ENCODE measurements around the gene BAZ2B. TPM values are rescaled to one million over a fixed set of nuclear protein-coding genes. Genes with fewer than 3 reads are reported as not detected.
A peak's percentile ranks its signal among the peaks of the same experiment; 100 is the strongest.

Gene BAZ2B
- total RNA-seq, 1 experiment from 2014 or later: 37.4 TPM

GRCh38 chr2:159615367-159616285 lies 722 bp downstream of the BAZ2B start:
- DNase-seq (ENCODE audit: low read depth): peak; percentile 91

DNA sequence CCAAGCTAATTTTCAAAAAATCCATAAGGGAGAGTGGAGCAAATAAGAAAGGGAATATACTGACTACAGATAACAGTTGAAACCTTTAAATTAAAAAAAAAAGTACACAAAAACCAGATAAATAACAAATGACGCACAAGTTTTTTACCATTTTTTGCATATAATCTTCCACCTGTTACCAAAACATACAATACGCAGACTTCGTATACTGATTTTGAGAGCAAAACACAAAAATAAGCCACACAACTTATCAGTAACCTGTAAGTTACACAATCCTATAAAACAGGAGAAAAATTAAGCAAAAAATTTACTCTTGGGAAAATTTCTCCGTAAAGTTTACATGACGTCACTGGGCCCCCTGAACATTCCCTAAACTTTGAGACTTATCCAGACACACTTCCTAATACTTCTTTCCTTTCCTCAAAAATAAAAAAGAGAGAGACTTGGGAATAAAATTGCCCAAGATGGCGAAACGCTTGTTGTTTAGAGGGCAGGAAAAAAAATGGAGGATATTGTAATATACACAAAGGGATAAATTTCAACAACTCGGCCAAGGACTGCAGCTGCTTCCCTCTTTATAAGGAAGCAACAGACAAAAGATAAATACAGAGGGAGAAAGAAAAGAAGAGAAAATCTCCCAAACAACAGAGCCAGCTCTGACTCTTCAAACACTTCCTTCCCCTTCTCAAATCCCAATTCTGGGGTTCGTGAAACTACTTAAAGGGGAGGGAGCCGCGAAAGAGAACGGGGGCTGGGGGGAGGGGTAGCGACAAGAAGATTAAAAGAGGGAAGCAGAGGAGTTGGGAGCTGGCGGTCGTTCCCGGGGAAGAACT lies 1.6 kb downstream of the BAZ2B start:
- DNase-seq (ENCODE audit: low read depth): peak; percentile 78

GRCh38 chr2:159613651-159614285 lies 2.6 kb downstream of the BAZ2B start:
- DNase-seq (ENCODE audit: low read depth): peak; percentile 39

DNA sequence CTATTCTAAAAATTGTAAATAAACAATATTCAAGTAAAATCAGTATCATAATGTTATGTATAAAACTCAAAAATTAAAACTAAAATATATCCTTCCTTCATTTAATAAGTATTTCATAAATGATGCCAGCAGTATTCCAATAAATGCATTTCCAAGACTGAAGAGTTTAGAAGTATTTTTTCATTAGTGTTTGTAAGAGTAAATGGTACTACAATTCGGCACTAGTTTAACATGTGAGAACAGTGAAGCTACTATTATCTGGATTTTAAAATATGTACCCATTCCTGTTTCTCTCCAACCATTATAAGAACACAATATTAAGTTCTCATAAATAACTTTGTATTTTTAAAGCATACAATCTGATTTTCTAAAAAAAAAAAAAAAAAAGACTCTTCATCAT lies 3.3 kb downstream of the BAZ2B start:
- DNase-seq (ENCODE audit: low read depth): no peak

GRCh38 chr2:159612255-159612901 lies 4.0 kb downstream of the BAZ2B start:
- DNase-seq (ENCODE audit: low read depth): peak; percentile 75

DNA sequence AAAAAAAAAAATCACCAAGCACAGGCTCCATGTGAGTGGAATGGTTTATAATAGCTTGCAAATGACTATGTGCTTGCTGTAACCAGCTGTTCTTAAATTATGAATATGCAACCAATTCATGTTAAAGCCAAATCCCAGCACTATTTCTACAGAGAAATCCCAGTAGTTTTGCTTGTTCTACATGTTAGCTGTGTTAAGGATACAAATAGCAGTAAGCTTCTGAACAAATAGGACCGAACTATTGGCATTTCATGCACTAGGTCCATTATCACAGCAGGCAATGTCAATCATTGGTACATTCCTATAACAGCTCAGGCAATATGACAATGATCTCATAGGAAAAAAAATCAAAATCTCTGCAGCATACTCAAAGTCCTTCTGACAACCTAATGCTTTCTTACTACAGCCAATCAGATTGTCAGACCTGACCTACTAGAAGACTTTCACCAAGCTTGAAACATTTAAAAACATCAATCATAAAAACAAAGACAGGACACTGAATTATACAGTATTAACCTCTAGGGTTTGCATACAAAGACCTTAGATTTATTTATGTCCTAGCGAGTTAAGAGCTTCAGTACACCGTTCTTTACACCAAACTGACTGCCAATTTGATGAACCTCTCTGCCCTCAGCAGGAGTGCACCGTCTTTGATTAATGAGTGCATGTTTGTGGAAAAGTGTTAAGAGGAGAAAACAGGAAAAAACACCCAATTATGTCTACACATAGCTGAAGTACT lies 6.4 kb downstream of the BAZ2B start:
- peak; percentile 24 for DNase-seq (ENCODE audit: low read depth)

DNA sequence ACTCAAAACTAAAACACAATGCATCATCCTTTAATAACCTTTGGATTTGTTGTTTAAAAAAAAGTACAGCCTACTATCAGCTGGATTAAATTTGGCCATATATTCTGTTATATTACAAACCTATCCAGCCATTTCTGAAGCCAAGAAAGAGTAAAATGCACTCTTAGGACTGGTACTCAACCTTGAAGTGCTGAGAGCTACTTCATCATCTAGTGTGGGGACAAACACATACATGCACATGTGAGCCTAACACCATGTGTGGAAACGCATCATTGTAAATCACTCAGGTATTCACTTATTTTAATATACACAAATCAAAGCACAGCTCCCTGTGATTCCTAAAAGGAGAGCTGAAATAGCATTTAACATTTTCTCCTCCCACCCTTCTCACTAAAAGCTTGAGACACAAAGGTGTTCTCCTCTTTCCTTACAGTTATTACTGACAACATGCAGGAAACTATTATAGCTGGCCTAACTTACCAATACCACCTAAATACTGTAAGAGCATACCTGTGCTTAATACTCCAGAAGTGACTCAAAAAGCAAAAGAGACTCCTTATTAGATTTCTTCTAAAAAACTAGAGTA lies 7.5 kb downstream of the BAZ2B start:
- DNase-seq (ENCODE audit: low read depth): no peak

- DNase-seq (ENCODE audit: low read depth): no peak
Measured at GRCh38 chr2:159608108-159608507, 8.2 kb downstream of the BAZ2B start.

- no peak for DNase-seq (ENCODE audit: low read depth)
Measured at GRCh38 chr2:159606287-159606686, 10.1 kb downstream of the BAZ2B start.

DNA sequence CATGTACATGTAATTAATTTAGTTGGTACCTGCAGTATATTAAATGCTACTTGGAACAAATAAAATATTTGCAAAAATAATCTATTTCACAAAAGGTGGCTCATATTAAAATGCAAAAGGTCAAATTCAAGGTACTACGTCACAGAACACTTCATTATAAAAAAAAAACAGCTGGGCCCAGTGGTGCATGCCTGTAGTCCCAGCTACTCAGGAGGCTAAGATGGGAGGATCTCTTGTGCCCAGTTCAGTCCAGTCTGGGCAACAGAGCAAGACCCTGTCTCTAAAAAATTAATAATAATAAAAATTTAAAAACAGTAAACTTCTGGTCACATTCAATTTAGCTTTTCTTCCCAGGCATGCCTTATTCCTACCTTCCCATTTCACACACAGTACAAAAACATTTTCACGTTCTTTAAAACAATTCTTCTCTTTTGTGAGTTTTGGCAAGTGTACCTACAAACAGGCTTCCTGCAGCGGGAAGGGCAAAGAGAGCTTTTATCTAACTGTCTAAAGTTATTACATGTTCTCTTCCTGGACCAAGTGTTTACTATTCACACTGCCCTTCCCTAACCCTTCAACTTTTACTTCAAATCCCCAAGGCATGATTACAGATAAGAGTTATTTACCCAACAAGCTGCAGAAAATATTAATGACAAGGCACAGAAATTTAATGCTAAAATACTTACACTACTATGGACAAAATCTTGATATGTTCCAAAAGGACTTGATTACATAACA lies 10.7 kb downstream of the BAZ2B start:
- DNase-seq (ENCODE audit: low read depth): no peak

DNA sequence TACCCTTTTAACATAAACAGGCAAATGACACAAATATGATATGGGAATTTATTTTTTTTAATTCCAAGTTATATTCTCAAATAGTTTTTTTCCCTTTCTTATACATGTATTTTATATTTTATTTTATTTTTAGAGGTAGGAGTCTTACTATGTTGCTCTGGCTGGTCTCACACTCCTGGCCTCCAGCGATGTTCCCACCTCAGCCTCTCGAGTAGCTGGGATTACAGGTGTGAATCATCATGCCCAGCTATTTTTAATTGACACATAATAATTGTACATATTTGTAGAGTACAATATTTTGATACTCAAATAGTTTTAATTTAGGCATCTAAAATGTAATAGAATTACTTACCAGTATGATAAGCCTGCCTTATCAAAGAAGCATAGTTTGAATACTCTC lies 12.2 kb downstream of the BAZ2B start:
- no peak for DNase-seq (ENCODE audit: low read depth)

- peak; percentile 24 for DNase-seq (ENCODE audit: low read depth)
Measured at GRCh38 chr2:159600752-159601151, 15.6 kb downstream of the BAZ2B start.

DNA sequence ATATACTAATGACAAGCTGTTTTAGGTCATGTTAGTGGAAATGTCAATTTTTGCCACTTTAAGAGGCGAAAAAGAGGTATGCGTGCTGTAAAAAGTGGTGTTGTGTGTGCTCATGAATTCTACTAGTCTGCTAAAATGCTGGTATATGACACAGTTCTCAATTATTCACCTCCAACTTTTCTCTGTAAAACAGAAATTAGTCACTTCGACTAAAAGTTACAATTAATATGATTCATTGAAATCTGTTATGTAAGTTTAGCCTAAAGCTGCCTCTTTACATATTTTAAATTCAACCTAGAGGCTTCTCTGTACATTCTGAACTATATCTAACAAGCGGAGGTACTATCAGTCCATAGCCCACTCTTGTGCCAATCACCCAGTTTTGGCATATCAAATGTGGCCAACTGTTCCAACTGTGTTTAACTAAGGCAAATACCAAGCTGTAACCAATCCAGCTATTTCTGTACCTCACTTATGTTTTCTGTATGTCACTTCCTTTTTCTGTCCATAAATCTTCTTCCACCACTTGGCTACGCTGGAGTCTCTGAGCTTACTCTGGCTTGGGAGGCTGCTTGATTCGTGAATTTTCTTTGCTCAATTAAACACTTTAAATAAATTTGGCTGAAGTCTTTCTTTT lies 20.8 kb downstream of the BAZ2B start:
- DNase-seq (ENCODE audit: low read depth): no peak

- no peak for DNase-seq (ENCODE audit: low read depth)
Measured at GRCh38 chr2:159592441-159592840, 23.9 kb downstream of the BAZ2B start.

DNA sequence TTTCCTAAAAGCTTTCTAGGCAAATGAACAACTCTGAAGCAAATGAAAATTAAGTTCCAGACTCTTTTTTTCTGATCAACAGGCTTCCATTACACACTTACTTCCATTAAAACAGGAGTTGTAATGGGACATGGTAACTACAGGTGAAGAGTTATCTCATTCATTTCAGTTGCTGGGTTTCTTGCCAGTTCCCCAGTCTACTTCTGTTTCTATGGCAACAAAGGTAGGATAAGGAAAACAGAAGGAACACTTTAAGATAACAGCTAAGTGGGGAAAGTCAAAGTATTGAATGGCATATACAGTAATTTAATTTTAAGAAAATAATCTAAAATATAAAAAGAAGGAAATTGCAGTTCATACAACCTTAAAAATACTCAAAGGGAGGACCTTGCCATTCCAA lies 25.1 kb downstream of the BAZ2B start:
- DNase-seq (ENCODE audit: low read depth): no peak

DNA sequence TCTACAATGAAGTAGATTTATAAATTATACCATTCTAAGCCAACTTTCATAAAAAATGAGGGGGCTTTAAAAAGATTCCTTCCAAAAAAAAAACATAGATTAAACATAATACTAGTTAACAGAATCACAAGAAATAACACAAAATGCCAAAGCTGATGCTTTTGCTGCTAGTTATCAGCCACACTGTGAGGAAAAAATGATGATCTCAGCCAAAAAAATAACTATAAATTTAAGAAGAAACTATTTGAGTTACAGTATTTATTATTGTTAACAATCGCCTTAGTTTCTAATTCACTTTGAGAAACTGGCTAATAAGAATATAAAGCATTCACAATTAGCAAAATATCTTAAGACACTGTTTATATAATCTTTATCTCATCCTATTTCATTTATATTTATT lies 27.1 kb downstream of the BAZ2B start:
- no peak for DNase-seq (ENCODE audit: low read depth)

GRCh38 chr2:159586034-159586433 lies 30.3 kb downstream of the BAZ2B start:
- DNase-seq (ENCODE audit: low read depth): no peak

DNA sequence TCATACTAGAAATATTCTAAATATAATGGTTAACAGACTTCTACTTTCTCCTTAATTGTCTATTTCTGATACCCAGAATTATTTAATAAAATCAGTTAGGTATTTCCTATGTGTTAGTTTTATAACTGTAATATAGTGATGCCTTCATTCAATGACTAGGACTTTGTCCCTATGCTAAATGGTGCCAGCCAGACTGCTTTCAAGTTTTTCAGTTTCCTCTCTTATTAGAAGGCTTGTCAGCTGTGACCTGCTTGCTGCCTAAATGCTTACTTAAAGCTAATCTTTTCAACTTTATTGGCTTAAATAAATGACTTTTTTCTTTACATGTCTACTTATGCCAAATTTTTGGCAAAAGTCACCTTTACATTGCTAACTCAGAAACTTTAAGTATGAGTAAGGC lies 30.7 kb downstream of the BAZ2B start:
- DNase-seq (ENCODE audit: low read depth): no peak

DNA sequence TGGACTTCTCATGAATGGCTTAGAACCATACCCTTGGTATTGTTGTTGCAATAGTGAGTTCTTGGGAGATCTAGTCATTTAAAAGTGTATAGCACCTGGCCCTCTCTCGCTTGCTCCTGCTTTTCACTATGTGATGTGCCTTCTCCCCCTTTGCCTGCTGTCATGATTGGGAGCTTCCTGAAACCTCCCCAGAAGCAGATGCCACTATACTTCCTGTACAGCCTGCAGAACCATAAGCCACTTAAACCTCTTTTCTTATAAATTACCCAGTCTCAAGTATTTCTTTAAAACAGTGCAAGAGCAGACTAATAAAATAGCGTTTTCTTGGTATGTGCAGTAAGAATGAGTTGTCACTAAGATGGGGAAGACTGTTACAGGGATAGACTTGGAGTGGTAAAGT lies 31.6 kb downstream of the BAZ2B start:
- no peak for DNase-seq (ENCODE audit: low read depth)

All from LHCN-M2 (cell line).